H9 (cell line): ENCODE measurements around the gene USPL1. TPM values are rescaled to one million over a fixed set of nuclear protein-coding genes. Genes with fewer than 3 reads are reported as not detected.

Experiments used
- DNase-seq: peaks from one replicate; pipeline ENCODE4 v3.0.0-alpha.2; 2017
- H2AFZ ChIP-seq: one replicate; pipeline ENCODE4 v1.6.1; 2013; ENCODE audit warnings: mild to moderate bottlenecking, low read length, control low read depth, moderate library complexity
- H2AK5ac ChIP-seq: 2 replicates; pipeline ENCODE4 v1.6.1; 2013; ENCODE audit warnings: low read length, control low read depth, mixed read lengths; ENCODE audit not compliant: insufficient read length
- H2BK120ac ChIP-seq: one replicate; pipeline ENCODE4 v1.6.1; 2013; ENCODE audit warnings: low read depth, mild to moderate bottlenecking, low read length, control low read depth, inconsistent platforms; ENCODE audit not compliant: poor library complexity, severe bottlenecking
- H2BK12ac ChIP-seq: 2 replicates; pipeline ENCODE4 v1.6.1; 2013; ENCODE audit warnings: low read length, control low read depth, mixed read lengths, low read depth; ENCODE audit not compliant: insufficient read length
- H2BK15ac ChIP-seq: 2 replicates; pipeline ENCODE4 v1.6.1; 2013; ENCODE audit warnings: low read depth, low read length, control low read depth
- H2BK20ac ChIP-seq: one replicate; pipeline ENCODE4 v1.6.1; 2013; ENCODE audit warnings: low read depth, mild to moderate bottlenecking, low read length, control low read depth, inconsistent platforms; ENCODE audit not compliant: poor library complexity, severe bottlenecking
- H2BK5ac ChIP-seq: 2 replicates; pipeline ENCODE4 v1.6.1; 2013; ENCODE audit warnings: low read length, control low read depth, mixed read lengths; ENCODE audit not compliant: insufficient read length
- H3K14ac ChIP-seq: 2 replicates; pipeline ENCODE4 v1.6.1; 2013; ENCODE audit warnings: low read length, control low read depth; ENCODE audit not compliant: insufficient read depth
- H3K18ac ChIP-seq: 2 replicates; pipeline ENCODE4 v1.6.1; 2013; ENCODE audit warnings: low read depth, mild to moderate bottlenecking, mixed read lengths, low read length, control low read depth; ENCODE audit not compliant: insufficient read length
- H3K23ac ChIP-seq: 2 replicates; pipeline ENCODE4 v1.6.1; 2013; ENCODE audit warnings: low read length, control low read depth, mixed read lengths, low read depth; ENCODE audit not compliant: insufficient read length
- H3K23me2 ChIP-seq: 2 replicates; pipeline ENCODE4 v1.6.1; 2013; ENCODE audit warnings: low read depth, mild to moderate bottlenecking, mixed read lengths, low read length, control low read depth; ENCODE audit not compliant: insufficient read length, poor library complexity, severe bottlenecking
- H3K27ac ChIP-seq: 2 replicates; pipeline ENCODE4 v1.5.1; 2013; ENCODE audit warnings: low read length, control low read depth, mixed read lengths, low read depth; ENCODE audit not compliant: insufficient read length
- H3K27me3 ChIP-seq: 2 replicates; pipeline ENCODE4 v1.6.1; 2013; ENCODE audit warnings: low read length, control low read depth, inconsistent platforms; ENCODE audit not compliant: insufficient read depth
- H3K4ac ChIP-seq: 2 replicates; pipeline ENCODE4 v1.6.1; 2013; ENCODE audit warnings: low read depth, mild to moderate bottlenecking, control low read depth, inconsistent platforms, low read length, moderate library complexity
- H3K4me1 ChIP-seq: 2 replicates; pipeline ENCODE4 v1.6.1; 2013; ENCODE audit warnings: low read length, control low read depth, inconsistent platforms; ENCODE audit not compliant: insufficient read depth
- H3K4me2 ChIP-seq: 2 replicates; pipeline ENCODE4 v1.6.1; 2013; ENCODE audit warnings: low read length, control low read depth, mixed read lengths; ENCODE audit not compliant: insufficient read length, insufficient read depth
- H3K56ac ChIP-seq: 2 replicates; pipeline ENCODE4 v1.6.1; 2013; ENCODE audit warnings: low read depth, mild to moderate bottlenecking, mixed read lengths, low read length, control low read depth; ENCODE audit not compliant: insufficient read length
- H3K79me1 ChIP-seq: 2 replicates; pipeline ENCODE4 v1.6.1; 2013; ENCODE audit warnings: low read depth, mild to moderate bottlenecking, moderate library complexity, low read length, control low read depth, inconsistent platforms; ENCODE audit not compliant: insufficient read depth, poor library complexity, severe bottlenecking
- H3K79me2 ChIP-seq: 2 replicates; pipeline ENCODE4 v1.6.1; 2013; ENCODE audit warnings: low read length, control low read depth, inconsistent platforms; ENCODE audit not compliant: insufficient read depth
- H3K9ac ChIP-seq: 2 replicates; pipeline ENCODE4 v1.6.1; 2013; ENCODE audit warnings: low read length, control low read depth, mixed read lengths; ENCODE audit not compliant: insufficient read length; ENCODE audit errors: extremely low read depth
- H3K9me3 ChIP-seq: one replicate; pipeline ENCODE4 v1.6.1; 2013; ENCODE audit warnings: low read depth, low read length, inconsistent platforms; ENCODE audit not compliant: control insufficient read depth
- H3T11ph ChIP-seq: one replicate; pipeline ENCODE4 v1.6.1; 2013; ENCODE audit warnings: mild to moderate bottlenecking, low read length, control low read depth, inconsistent platforms
- H4K20me1 ChIP-seq: one replicate; pipeline ENCODE4 v1.6.1; 2013; ENCODE audit not compliant: control insufficient read depth, insufficient read length, insufficient read depth
- H4K5ac ChIP-seq: 2 replicates; pipeline ENCODE4 v1.6.1; 2013; ENCODE audit warnings: low read depth, mild to moderate bottlenecking, mixed read lengths, low read length, control low read depth; ENCODE audit not compliant: insufficient read length
- H4K8ac ChIP-seq: replicated peaks from 2 replicates; pipeline ENCODE4 v1.6.1; 2013; ENCODE audit warnings: low read length, control low read depth, mixed read lengths, low read depth; ENCODE audit not compliant: insufficient read length
- H4K91ac ChIP-seq: 2 replicates; pipeline ENCODE4 v1.6.1; 2013; ENCODE audit warnings: low read depth, mild to moderate bottlenecking, moderate library complexity, mixed read lengths, low read length, control low read depth; ENCODE audit not compliant: insufficient read length
- H3K27ac Mint-ChIP-seq, 3 experiments: 2 replicates in 2 of 3; 3 replicates in 1 of 3; pipeline ENCODE4 v1.8.0; 2020 to 2021; ENCODE audit warnings: mixed read lengths in 3 of 3, mild to moderate bottlenecking in 1 of 3, moderate library complexity in 1 of 3
- H3K27me3 Mint-ChIP-seq: 2 replicates; pipeline ENCODE4 v1.8.0; 2021; ENCODE audit warnings: low read depth, mild to moderate bottlenecking, moderate library complexity, mixed read lengths
- H3K36me3 Mint-ChIP-seq, 3 experiments: 2 replicates in 2 of 3; 3 replicates in 1 of 3; pipeline ENCODE4 v1.8.0; 2020 to 2021; ENCODE audit warnings: low read depth in 3 of 3, mixed read lengths in 3 of 3; ENCODE audit not compliant: insufficient read depth in 1 of 3
- H3K4me1 Mint-ChIP-seq, 2 experiments: 2 replicates each; pipeline ENCODE4 v1.8.0; 2020; ENCODE audit warnings: mixed read lengths in 2 of 2
- H3K4me3 Mint-ChIP-seq, 2 experiments: 2 replicates in 1 of 2; 3 replicates in 1 of 2; pipeline ENCODE4 v1.8.0; 2020 to 2021; ENCODE audit warnings: mild to moderate bottlenecking in 2 of 2, mixed read lengths in 2 of 2, moderate library complexity in 1 of 2
- H3K9me3 Mint-ChIP-seq, 2 experiments: 2 replicates in 1 of 2; 3 replicates in 1 of 2; pipeline ENCODE4 v1.8.0; 2020; ENCODE audit warnings: mild to moderate bottlenecking in 2 of 2, mixed read lengths in 2 of 2, moderate library complexity in 1 of 2
- WGBS: extraction: QIAGEN DNeasy Blood & Tissue Kit; methylation state at CpG from one replicate; pipeline ENCODE4 v1.1.7; 2013; ENCODE audit warnings: missing lambda C conversion rate, low lambda C conversion rate, mixed read lengths; ENCODE audit not compliant: insufficient read length; ENCODE audit errors: extremely low coverage; 5-methylcytosine and 5-hydroxymethylcytosine counted together
- total RNA-seq: library from RNA; stranded (reverse); gene quantifications from 2 replicates; pipeline ENCODE4 v1.2.1, GENCODE V29; 2021
- TF ChIP-seq, protein P1 (sequence below): fragments of 200-600 bp; sonication (generic); conservative IDR thresholded peaks from 3 replicates; pipeline ENCODE4 v1.8.0; 2021; ENCODE audit warnings: antibody characterized with exemption, mild to moderate bottlenecking

USPL1 gene
- total RNA-seq, 1 experiment from 2014 or later = 17.6 TPM

DNA sequence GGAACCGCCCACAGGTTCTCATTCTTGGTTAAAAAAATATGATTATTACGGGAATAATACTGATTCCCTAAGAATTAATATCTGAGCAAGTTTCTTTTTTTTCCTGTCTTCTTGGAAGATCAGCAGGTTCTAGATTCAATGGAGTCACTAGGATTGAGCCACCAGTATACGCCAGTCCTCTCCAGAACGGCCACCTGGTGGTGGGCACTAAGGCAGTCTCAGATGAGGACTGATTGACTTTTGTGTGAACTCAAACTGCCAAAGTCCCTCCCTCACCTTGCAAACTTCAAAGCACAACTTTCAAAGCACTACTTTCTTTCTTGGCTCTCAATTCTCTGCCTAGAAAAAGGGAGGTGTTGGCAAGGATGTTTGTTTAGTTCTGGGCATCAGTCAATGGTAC is 84.3 kb downstream of the USPL1 start:
- no peak overlapping the region for H3T11ph ChIP-seq
- no peak overlapping the region for H2AK5ac ChIP-seq
- no peak overlapping the region for H3K9ac ChIP-seq

More for the DNA sequence above, 84.3 kb downstream of the USPL1 start:
- no peaks in the 10 kb centered on the region; a peak in 1 of 5 replicates for H3K9me3 Mint-ChIP-seq
- Histone ChIP-seq H3K79me2 (no peaks in the 10 kb centered on the region), H2BK15ac (no peak overlapping the region), H3K14ac (no peak overlapping the region), H4K5ac (no peak overlapping the region), H4K20me1 (no peaks in the 10 kb centered on the region), H3K27me3 (no peaks in the 10 kb centered on the region), H2BK20ac (no peak overlapping the region), H3K79me1 (no peaks in the 10 kb centered on the region), H4K8ac (no peak overlapping the region), H3K9me3 (no peaks in the 10 kb centered on the region), H2BK120ac (no peak overlapping the region), H3K27ac (no peak overlapping the region), H3K56ac (no peak overlapping the region), H4K91ac (no peak overlapping the region), H2BK5ac (no peak overlapping the region), H3K4ac (no peak overlapping the region), H2BK12ac (no peak overlapping the region), H3K23me2 (no peaks in the 10 kb centered on the region), H3K4me2 (no peak overlapping the region), H3K18ac (no peak overlapping the region), H3K4me1 (0 out of 2 replicates have a peak, but pooled peaks cover 4% of the 10 kb centered on the region), H2AFZ (no peak overlapping the region), H3K23ac (no peak overlapping the region)
- no peak for DNase-seq
- no CpG with 5 or more reads among the region's 4 CpGs for WGBS
- no peak overlapping the region for H3K27ac Mint-ChIP-seq
- H3K36me3 Mint-ChIP-seq = no peaks in the 10 kb centered on the region
- TF ChIP-seq, protein P1, sequence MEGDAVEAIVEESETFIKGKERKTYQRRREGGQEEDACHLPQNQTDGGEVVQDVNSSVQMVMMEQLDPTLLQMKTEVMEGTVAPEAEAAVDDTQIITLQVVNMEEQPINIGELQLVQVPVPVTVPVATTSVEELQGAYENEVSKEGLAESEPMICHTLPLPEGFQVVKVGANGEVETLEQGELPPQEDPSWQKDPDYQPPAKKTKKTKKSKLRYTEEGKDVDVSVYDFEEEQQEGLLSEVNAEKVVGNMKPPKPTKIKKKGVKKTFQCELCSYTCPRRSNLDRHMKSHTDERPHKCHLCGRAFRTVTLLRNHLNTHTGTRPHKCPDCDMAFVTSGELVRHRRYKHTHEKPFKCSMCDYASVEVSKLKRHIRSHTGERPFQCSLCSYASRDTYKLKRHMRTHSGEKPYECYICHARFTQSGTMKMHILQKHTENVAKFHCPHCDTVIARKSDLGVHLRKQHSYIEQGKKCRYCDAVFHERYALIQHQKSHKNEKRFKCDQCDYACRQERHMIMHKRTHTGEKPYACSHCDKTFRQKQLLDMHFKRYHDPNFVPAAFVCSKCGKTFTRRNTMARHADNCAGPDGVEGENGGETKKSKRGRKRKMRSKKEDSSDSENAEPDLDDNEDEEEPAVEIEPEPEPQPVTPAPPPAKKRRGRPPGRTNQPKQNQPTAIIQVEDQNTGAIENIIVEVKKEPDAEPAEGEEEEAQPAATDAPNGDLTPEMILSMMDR = peak; percentile 51; the same call in 2 of the 3 replicates
- H3K27me3 Mint-ChIP-seq = peaks cover 3% of the 10 kb centered on the region; the same call in 1 of the 2 replicates
- peaks cover 3 to 10% of the 10 kb centered on the region in 2 experiments; a peak in 2 of 4 replicates for H3K4me1 Mint-ChIP-seq
- no peak overlapping the region for H3K4me3 Mint-ChIP-seq
